HL-60 (cell line): ENCODE data around the gene SYNRG.

Source experiments
- DNase-seq, 2 experiments: peaks; one replicate each; pipeline ENCODE4 v3.0.0-alpha.2; 2010 to 2020; ENCODE audit warnings: low read depth in 1 of 2, low spot score in 1 of 2
- H3K27ac ChIP-seq: fragments of 250-450 bp; sonication (Bioruptor Pico); replicated peaks from 2 replicates; pipeline ENCODE4 v1.5.1; 2020; ENCODE audit warnings: mild to moderate bottlenecking, moderate library complexity
- H3K27me3 ChIP-seq: fragments of 250-450 bp; sonication (Bioruptor Pico); 2 replicates; pipeline ENCODE4 v1.5.1; 2021; ENCODE audit warnings: mild to moderate bottlenecking, moderate library complexity; ENCODE audit not compliant: insufficient read depth, poor library complexity, severe bottlenecking
- H3K4me3 ChIP-seq: replicated peaks from 2 replicates; pipeline ENCODE4 v1.5.1; 2011; ENCODE audit warnings: mild to moderate bottlenecking, control low read depth, low read length; ENCODE audit not compliant: insufficient read depth
- GABPA ChIP-seq: IDR thresholded peaks from 2 replicates; pipeline ENCODE4 v1.6.1; 2012; ENCODE audit warnings: low read depth
- POLR2AphosphoS5 ChIP-seq: IDR thresholded peaks from 2 replicates; pipeline ENCODE4 v1.6.1; 2012; ENCODE audit warnings: low read depth
- SPI1 ChIP-seq: IDR thresholded peaks from 2 replicates; pipeline ENCODE4 v1.6.1; 2012; ENCODE audit warnings: low read depth, mild to moderate bottlenecking, borderline replicate concordance
- TF ChIP-seq, protein P1 (sequence below): IDR thresholded peaks from 2 replicates; pipeline ENCODE4 v1.6.1; 2012; ENCODE audit warnings: low read depth; ENCODE audit not compliant: insufficient replicate concordance
- TF ChIP-seq, protein P2 (sequence below): IDR thresholded peaks from one replicate; pipeline ENCODE4 v1.5.1; 2011; ENCODE audit warnings: low read length, control low read depth, inconsistent platforms; ENCODE audit not compliant: insufficient read depth

SYNRG gene

GRCh38 chr17:37546302-37546701 is 62.9 kb downstream of the SYNRG start:
- DNase-seq = no peak
- no peak overlapping the region for H3K4me3 ChIP-seq
- TF ChIP-seq, protein P1, sequence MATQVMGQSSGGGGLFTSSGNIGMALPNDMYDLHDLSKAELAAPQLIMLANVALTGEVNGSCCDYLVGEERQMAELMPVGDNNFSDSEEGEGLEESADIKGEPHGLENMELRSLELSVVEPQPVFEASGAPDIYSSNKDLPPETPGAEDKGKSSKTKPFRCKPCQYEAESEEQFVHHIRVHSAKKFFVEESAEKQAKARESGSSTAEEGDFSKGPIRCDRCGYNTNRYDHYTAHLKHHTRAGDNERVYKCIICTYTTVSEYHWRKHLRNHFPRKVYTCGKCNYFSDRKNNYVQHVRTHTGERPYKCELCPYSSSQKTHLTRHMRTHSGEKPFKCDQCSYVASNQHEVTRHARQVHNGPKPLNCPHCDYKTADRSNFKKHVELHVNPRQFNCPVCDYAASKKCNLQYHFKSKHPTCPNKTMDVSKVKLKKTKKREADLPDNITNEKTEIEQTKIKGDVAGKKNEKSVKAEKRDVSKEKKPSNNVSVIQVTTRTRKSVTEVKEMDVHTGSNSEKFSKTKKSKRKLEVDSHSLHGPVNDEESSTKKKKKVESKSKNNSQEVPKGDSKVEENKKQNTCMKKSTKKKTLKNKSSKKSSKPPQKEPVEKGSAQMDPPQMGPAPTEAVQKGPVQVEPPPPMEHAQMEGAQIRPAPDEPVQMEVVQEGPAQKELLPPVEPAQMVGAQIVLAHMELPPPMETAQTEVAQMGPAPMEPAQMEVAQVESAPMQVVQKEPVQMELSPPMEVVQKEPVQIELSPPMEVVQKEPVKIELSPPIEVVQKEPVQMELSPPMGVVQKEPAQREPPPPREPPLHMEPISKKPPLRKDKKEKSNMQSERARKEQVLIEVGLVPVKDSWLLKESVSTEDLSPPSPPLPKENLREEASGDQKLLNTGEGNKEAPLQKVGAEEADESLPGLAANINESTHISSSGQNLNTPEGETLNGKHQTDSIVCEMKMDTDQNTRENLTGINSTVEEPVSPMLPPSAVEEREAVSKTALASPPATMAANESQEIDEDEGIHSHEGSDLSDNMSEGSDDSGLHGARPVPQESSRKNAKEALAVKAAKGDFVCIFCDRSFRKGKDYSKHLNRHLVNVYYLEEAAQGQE = no peak
- TF ChIP-seq SPI1 = no peak
- no peak for TF ChIP-seq GABPA
- TF ChIP-seq, protein P2, sequence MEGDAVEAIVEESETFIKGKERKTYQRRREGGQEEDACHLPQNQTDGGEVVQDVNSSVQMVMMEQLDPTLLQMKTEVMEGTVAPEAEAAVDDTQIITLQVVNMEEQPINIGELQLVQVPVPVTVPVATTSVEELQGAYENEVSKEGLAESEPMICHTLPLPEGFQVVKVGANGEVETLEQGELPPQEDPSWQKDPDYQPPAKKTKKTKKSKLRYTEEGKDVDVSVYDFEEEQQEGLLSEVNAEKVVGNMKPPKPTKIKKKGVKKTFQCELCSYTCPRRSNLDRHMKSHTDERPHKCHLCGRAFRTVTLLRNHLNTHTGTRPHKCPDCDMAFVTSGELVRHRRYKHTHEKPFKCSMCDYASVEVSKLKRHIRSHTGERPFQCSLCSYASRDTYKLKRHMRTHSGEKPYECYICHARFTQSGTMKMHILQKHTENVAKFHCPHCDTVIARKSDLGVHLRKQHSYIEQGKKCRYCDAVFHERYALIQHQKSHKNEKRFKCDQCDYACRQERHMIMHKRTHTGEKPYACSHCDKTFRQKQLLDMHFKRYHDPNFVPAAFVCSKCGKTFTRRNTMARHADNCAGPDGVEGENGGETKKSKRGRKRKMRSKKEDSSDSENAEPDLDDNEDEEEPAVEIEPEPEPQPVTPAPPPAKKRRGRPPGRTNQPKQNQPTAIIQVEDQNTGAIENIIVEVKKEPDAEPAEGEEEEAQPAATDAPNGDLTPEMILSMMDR = no peak
- TF ChIP-seq POLR2AphosphoS5 = no peak
- H3K27ac ChIP-seq = no peak overlapping the region
- H3K27me3 ChIP-seq = no peaks in the 10 kb centered on the region

GRCh38 chr17:37545486-37545885 is 63.7 kb downstream of the SYNRG start:
- Histone ChIP-seq H3K27ac (no peak overlapping the region), H3K4me3 (no peak overlapping the region), H3K27me3 (no peaks in the 10 kb centered on the region)
- no peak for DNase-seq
- TF ChIP-seq, protein P1 = no peak
- TF ChIP-seq, protein P2 = no peak

- no peak overlapping the region for H3K4me3 ChIP-seq
- H3K27ac ChIP-seq = no peak overlapping the region
- H3K27me3 ChIP-seq = no peaks in the 10 kb centered on the region
- TF ChIP-seq POLR2AphosphoS5 = no peak
- TF ChIP-seq, protein P2 = no peak
- TF ChIP-seq, protein P1 = no peak
- DNase-seq = no peak
These were observed 65.6 kb downstream of the SYNRG start for GRCh38 chr17:37543637-37544052.
